ENCODE data around the gene IDH3G. TPM values are rescaled to one million over a fixed set of nuclear protein-coding genes. Genes with fewer than 3 reads are reported as not detected.

Gene IDH3G
- total RNA-seq, 1 donor from 2014 or later, result 40.3 TPM

DNA sequence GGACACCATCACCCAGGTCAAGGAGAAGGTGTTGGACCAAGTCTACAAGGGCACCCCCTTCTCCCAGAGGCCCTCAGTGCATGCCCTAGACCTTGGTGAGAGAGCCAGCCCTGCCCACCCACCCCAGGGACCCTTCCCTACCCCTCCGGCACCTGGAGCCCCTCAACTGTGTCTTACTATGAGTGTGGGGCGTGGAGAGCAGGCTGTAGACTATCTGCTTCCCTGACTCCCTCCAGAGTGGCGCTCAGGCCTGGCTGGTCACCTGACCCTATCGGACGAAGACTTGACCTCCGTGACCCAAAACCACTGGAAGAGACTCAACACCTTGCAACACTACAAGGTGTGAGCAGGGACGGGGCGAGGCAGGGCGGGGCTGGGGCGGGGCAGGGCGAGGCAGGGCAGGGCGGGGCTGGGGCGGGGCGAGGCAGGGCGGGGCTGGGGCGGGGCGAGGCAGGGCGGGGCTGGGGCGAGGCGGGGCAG is 18.0 kb downstream of the IDH3G start:
- peaks cover 8% of the 10 kb centered on the region for H3K4me1 Mint-ChIP-seq
- no peaks in the 10 kb centered on the region for H3K36me3 ChIP-seq
- H3K4me2 ChIP-seq, result no peak overlapping the region
- no peak overlapping the region for H3K9ac ChIP-seq
- H2AFZ ChIP-seq (replicated peaks), result no peak overlapping the region
- no peaks in the 10 kb centered on the region for H3K36me3 Mint-ChIP-seq
- H3K79me2 ChIP-seq (ENCODE audit: low read depth), result no peaks in the 10 kb centered on the region
- DNase-seq (ENCODE audit: low spot score), result no peak
- H3F3A ChIP-seq (ENCODE audit: low read depth), result no peaks in the 10 kb centered on the region
- no peak overlapping the region for H3K27ac Mint-ChIP-seq
- H3K4me1 ChIP-seq, result no peaks in the 10 kb centered on the region
- no peaks in the 10 kb centered on the region for H3K27me3 ChIP-seq
- H3K4me3 Mint-ChIP-seq, result no peak overlapping the region
- H3K27ac ChIP-seq, result no peak overlapping the region
- no peak overlapping the region for H3K4me3 ChIP-seq
- H3K9me3 ChIP-seq (ENCODE audit: low read depth), result no peaks in the 10 kb centered on the region
- H3K27me3 Mint-ChIP-seq (ENCODE audit: insufficient read depth, low read depth), result peaks cover 2% of the 10 kb centered on the region
- no peaks in the 10 kb centered on the region for H4K20me1 ChIP-seq (ENCODE audit: low read depth)
- H3K9me3 Mint-ChIP-seq, result peaks cover 4% of the 10 kb centered on the region
- no peak for TF ChIP-seq EZH2 (IDR thresholded peaks at IDR 0.05)

DNA sequence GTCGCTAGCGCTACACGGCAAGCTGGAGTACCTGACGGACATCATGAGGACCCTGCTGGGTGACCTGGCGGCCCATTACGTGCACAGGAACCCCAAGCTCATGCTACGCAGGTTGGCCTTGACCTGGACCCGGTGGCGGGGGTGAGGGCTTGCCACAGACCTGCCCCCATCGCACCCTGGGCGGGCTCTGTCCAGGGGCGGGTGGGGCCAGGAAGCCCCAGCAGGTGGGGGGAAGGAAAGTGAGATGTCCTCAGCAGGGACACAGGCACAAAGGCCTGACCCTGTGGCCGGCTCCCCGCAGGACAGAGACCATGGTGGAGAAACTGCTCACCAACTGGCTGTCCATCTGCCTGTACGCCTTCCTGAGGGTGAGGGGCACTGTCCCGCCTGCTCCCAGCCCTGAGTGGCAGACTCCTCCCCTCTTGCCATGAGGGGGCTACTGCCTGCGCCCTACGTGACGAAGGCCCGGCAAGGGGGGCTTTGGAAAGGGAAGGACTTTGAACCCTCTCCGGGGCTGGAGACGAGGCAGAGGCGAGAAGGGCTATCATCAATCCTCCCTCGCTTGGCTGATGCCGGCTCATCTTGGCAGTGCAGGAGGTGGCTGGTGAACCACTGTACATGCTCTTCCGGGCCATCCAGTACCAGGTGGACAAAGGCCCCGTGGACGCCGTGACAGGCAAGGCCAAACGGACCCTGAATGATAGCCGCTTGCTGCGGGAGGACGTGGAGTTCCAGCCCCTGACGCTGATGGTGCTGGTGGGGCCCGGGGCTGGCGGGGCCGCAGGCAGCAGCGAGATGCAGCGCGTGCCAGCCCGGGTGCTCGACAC is 18.7 kb downstream of the IDH3G start:
- no peak for TF ChIP-seq EZH2 (IDR thresholded peaks at IDR 0.05)
- no peak for TF ChIP-seq EZH2phosphoT487 (IDR thresholded peaks at IDR 0.05)
- TF ChIP-seq CTCF (IDR thresholded peaks at IDR 0.05), result no peak
- peaks cover 4% of the 10 kb centered on the region for H3K9me3 Mint-ChIP-seq
- peaks cover 8% of the 10 kb centered on the region for H3K4me1 Mint-ChIP-seq
- Histone ChIP-seq H3K36me3 (no peaks in the 10 kb centered on the region), H2AFZ (replicated peaks) (no peak overlapping the region), H3K27me3 (no peaks in the 10 kb centered on the region), H3K4me2 (no peak overlapping the region), H3K27ac (no peak overlapping the region), H3K79me2 (ENCODE audit: low read depth) (no peaks in the 10 kb centered on the region), H3K4me1 (no peaks in the 10 kb centered on the region), H3K4me3 (no peak overlapping the region), H3K9ac (no peak overlapping the region), H3K9me3 (ENCODE audit: low read depth) (no peaks in the 10 kb centered on the region), H3F3A (ENCODE audit: low read depth) (no peaks in the 10 kb centered on the region), H4K20me1 (ENCODE audit: low read depth) (no peaks in the 10 kb centered on the region)
- H3K4me3 Mint-ChIP-seq, result no peak overlapping the region
- no peak for DNase-seq (ENCODE audit: low spot score)
- H3K27me3 Mint-ChIP-seq (ENCODE audit: insufficient read depth, low read depth), result peaks cover 2% of the 10 kb centered on the region
- H3K36me3 Mint-ChIP-seq, result no peaks in the 10 kb centered on the region
- no peak overlapping the region for H3K27ac Mint-ChIP-seq

- no peak overlapping the region for H2AFZ ChIP-seq (replicated peaks)
- no peaks in the 10 kb centered on the region for H3K27me3 ChIP-seq
- peaks cover 5% of the 10 kb centered on the region for H3K9me3 Mint-ChIP-seq
- TF ChIP-seq CTCF (IDR thresholded peaks at IDR 0.05) (no peak), EZH2 (IDR thresholded peaks at IDR 0.05) (no peak), EZH2phosphoT487 (IDR thresholded peaks at IDR 0.05) (no peak)
- no peaks in the 10 kb centered on the region for H3F3A ChIP-seq (ENCODE audit: low read depth)
- no peaks in the 10 kb centered on the region for H4K20me1 ChIP-seq (ENCODE audit: low read depth)
- H3K36me3 ChIP-seq, result no peaks in the 10 kb centered on the region
- H3K27ac Mint-ChIP-seq, result no peak overlapping the region
- H3K4me1 Mint-ChIP-seq, result peaks cover 2% of the 10 kb centered on the region
- H3K36me3 Mint-ChIP-seq, result no peaks in the 10 kb centered on the region
- H3K27me3 Mint-ChIP-seq (ENCODE audit: insufficient read depth, low read depth), result peaks cover 2% of the 10 kb centered on the region
- no peak overlapping the region for H3K4me3 ChIP-seq
- no peaks in the 10 kb centered on the region for H3K79me2 ChIP-seq (ENCODE audit: low read depth)
- no peak overlapping the region for H3K4me2 ChIP-seq
- H3K4me1 ChIP-seq, result no peaks in the 10 kb centered on the region
- H3K4me3 Mint-ChIP-seq, result no peak overlapping the region
- no peak for DNase-seq (ENCODE audit: low spot score)
- H3K9ac ChIP-seq, result no peak overlapping the region
- H3K27ac ChIP-seq, result no peak overlapping the region
- H3K9me3 ChIP-seq (ENCODE audit: low read depth), result no peaks in the 10 kb centered on the region
Measured at GRCh38 chrX:153774576-153775292, 19.4 kb downstream of the IDH3G start.

Measured in neural progenitor cell (in vitro differentiated cells).